Vagina (tissue), 2 donors: ENCODE data around the gene SLC25A48. TPM values are rescaled to one million over a fixed set of nuclear protein-coding genes. Genes with fewer than 3 reads are reported as not detected.

Experiments
- DNase-seq, 2 donors: peaks; one replicate each; pipeline ENCODE4 v3.0.0-alpha.2; 2017; ENCODE audit errors: extremely low spot score in 2 of 2
- H3K27ac ChIP-seq: fragments of 200-600 bp; sonication (generic); one replicate; pipeline ENCODE4 v1.5.1; 2019
- H3K27me3 ChIP-seq: fragments of 200-600 bp; sonication (generic); one replicate; pipeline ENCODE4 v1.5.1; 2019
- H3K36me3 ChIP-seq, 2 donors: fragments of 200-600 bp; sonication (generic); one replicate each; pipeline ENCODE4 v1.5.1; 2017 to 2019
- H3K4me1 ChIP-seq: fragments of 200-600 bp; sonication (generic); one replicate; pipeline ENCODE4 v1.5.1; 2019
- H3K4me3 ChIP-seq, 2 donors: fragments of 200-600 bp; sonication (generic); 1 replicate in 1 of 2; 2 replicates in 1 of 2; pipeline ENCODE4 v1.5.1; 2016 to 2019
- H3K9me3 ChIP-seq: fragments of 200-600 bp; sonication (generic); one replicate; pipeline ENCODE4 v1.5.1; 2019
- POLR2A ChIP-seq, 2 donors: fragments of 450-650 bp; IDR thresholded peaks; one replicate each; pipeline ENCODE4 v1.6.1; 2017; ENCODE audit warnings: antibody characterized with exemption in 2 of 2, mild to moderate bottlenecking in 2 of 2, moderate library complexity in 2 of 2
- POLR2AphosphoS5 ChIP-seq, 2 donors: sonication (generic); formaldehyde crosslinking; IDR thresholded peaks; one replicate each; pipeline ENCODE4 v1.9.0; 2017; ENCODE audit warnings: antibody characterized with exemption in 2 of 2, mild to moderate bottlenecking in 2 of 2, low read depth in 1 of 2; ENCODE audit not compliant: insufficient read depth in 1 of 2
- intact Hi-C: fragments of 100-400 bp; cut with DNase I; formaldehyde crosslinking; loops from one replicate; pipeline ENCODE4 v1.15.1; 2023
- total RNA-seq: library from RNA; depleted of rRNA; stranded (reverse); fragments of >200 nt; gene quantifications from one replicate; pipeline ENCODE4 v1.2.3, GENCODE V29; 2016
- TF ChIP-seq, protein P1 (sequence below), 3 experiments: fragments of 450-650 bp in 2 of 3; fragments of 200-600 bp in 1 of 3; sonication (generic) in 1 of 3; IDR thresholded peaks; one replicate each; pipeline ENCODE4 v1.5.1; 2017 to 2019; ENCODE audit warnings: antibody characterized with exemption in 3 of 3, mild to moderate bottlenecking in 2 of 3, moderate library complexity in 2 of 3

Gene SLC25A48
- total RNA-seq, 1 donor from 2014 or later: 0.49 TPM

DNA sequence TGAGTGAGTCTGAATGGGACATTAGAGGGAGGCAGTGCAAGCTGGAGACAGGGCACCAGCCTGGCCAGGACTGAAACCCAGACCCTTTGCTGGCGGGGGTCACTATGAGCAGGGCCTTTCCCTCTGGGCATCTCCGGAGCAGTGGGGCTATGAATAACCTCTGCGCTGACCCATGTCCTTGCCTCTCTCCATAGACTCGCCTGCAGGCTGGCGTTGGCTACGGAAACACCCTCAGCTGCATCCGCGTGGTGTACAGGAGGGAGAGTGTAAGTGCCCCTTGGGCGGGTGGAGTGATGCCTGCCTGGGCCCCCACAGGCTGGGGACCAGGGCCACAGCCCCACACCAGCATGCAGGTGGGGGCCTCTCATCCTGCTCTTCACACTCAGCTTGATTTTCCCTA is 15.8 kb downstream of the SLC25A48 start:
- Histone ChIP-seq H3K4me1 (no peaks in the 10 kb centered on the region), H3K4me3 (no peak overlapping the region), H3K36me3 (no peaks in the 10 kb centered on the region), H3K9me3 (no peaks in the 10 kb centered on the region), H3K27me3 (no peaks in the 10 kb centered on the region), H3K27ac (no peak overlapping the region)
- intact Hi-C loops: no loop called here
- DNase-seq: no peak
- TF ChIP-seq, protein P1, sequence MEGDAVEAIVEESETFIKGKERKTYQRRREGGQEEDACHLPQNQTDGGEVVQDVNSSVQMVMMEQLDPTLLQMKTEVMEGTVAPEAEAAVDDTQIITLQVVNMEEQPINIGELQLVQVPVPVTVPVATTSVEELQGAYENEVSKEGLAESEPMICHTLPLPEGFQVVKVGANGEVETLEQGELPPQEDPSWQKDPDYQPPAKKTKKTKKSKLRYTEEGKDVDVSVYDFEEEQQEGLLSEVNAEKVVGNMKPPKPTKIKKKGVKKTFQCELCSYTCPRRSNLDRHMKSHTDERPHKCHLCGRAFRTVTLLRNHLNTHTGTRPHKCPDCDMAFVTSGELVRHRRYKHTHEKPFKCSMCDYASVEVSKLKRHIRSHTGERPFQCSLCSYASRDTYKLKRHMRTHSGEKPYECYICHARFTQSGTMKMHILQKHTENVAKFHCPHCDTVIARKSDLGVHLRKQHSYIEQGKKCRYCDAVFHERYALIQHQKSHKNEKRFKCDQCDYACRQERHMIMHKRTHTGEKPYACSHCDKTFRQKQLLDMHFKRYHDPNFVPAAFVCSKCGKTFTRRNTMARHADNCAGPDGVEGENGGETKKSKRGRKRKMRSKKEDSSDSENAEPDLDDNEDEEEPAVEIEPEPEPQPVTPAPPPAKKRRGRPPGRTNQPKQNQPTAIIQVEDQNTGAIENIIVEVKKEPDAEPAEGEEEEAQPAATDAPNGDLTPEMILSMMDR (IDR thresholded peaks at IDR 0.05): no peak
- TF ChIP-seq POLR2AphosphoS5 (IDR thresholded peaks at IDR 0.05; ENCODE audit: insufficient read depth in 1 of 2, low read depth in 1 of 2) (no peak), POLR2A (IDR thresholded peaks at IDR 0.05) (no peak)

DNA sequence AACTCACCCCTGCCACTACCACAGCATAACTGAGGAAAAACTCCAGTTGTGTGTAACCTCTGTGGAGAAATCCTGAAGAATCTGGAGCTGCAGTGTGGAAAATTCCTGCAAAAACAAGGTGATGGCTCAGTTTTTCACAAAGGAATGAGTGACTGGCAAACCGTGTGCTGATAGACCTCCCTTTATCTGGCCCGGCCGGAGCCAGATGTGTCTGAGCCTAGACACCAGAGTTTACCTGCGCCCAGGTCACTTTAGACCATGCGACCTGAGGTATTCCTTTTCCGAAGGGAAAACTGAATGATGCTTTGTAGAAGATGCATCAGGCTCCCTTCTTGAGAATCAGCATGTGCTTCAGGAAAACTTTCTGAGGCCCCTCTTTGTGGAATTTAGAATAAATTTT is 16.2 kb downstream of the SLC25A48 start:
- Histone ChIP-seq H3K9me3 (no peaks in the 10 kb centered on the region), H3K36me3 (no peaks in the 10 kb centered on the region), H3K4me1 (no peaks in the 10 kb centered on the region), H3K27ac (no peak overlapping the region), H3K4me3 (no peak overlapping the region), H3K27me3 (no peaks in the 10 kb centered on the region)
- DNase-seq: no peak
- TF ChIP-seq POLR2AphosphoS5 (IDR thresholded peaks at IDR 0.05; ENCODE audit: insufficient read depth in 1 of 2, low read depth in 1 of 2) (no peak), POLR2A (IDR thresholded peaks at IDR 0.05) (no peak)
- TF ChIP-seq, protein P1 (IDR thresholded peaks at IDR 0.05): no peak
- intact Hi-C loops: no loop called here

- Histone ChIP-seq H3K4me1 (no peaks in the 10 kb centered on the region), H3K27me3 (no peaks in the 10 kb centered on the region), H3K27ac (no peak overlapping the region), H3K9me3 (no peaks in the 10 kb centered on the region), H3K4me3 (no peak overlapping the region), H3K36me3 (no peaks in the 10 kb centered on the region)
- intact Hi-C loops: no loop called here
- DNase-seq: no peak
- TF ChIP-seq POLR2AphosphoS5 (IDR thresholded peaks at IDR 0.05; ENCODE audit: insufficient read depth in 1 of 2, low read depth in 1 of 2) (no peak), POLR2A (IDR thresholded peaks at IDR 0.05) (no peak)
- TF ChIP-seq, protein P1 (IDR thresholded peaks at IDR 0.05): no peak
Measured at GRCh38 chr5:135851186-135851914, 16.9 kb downstream of the SLC25A48 start.

DNA sequence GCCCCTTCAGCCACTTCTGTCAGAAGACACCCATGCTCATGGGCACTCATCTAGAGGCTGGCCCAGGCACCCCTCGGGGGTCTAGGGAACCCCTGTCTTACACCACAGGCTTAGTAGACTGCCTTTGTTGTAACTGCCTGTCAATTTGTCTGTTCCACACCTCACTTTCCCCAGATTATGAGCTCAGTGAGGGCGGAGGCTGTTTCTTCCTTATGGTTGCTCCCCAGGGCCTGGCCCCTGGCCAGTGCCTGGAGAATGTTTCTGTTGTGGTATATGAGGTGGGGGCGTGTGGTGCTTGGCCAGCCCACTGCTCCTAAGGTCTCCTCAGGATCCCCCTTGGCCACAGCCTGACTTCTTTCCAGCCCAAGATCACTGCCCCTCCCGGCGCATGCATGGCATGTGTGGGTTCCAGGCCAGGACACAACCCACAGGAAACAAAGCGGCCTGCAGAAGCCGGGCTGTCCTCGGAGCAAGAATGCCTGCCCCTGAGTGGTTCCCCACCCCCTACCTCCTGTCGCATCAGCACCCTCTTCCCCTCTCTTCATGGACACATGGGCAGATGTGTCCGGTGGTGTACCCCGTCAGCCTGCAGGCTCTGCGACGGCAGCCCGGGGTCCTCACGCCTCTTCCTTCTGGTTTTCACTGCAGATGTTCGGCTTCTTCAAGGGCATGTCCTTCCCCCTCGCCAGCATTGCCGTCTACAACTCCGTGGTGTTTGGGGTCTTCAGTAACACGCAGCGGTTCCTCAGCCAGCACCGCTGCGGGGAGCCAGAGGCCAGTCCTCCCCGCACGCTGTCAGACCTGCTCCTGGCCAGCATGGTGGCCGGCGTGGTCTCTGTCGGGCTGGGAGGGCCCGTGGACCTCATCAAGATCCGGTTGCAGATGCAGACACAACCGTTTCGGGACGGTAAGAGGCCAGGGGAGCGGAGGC is 17.7 kb downstream of the SLC25A48 start:
- intact Hi-C loops: no loop called here
- TF ChIP-seq POLR2A (IDR thresholded peaks at IDR 0.05): no peak
- TF ChIP-seq POLR2AphosphoS5 (IDR thresholded peaks at IDR 0.05; ENCODE audit: insufficient read depth in 1 of 2, low read depth in 1 of 2): no peak
- TF ChIP-seq, protein P1 (IDR thresholded peaks at IDR 0.05): no peak
- H3K4me3 ChIP-seq: no peak overlapping the region
- no peaks in the 10 kb centered on the region for H3K9me3 ChIP-seq
- H3K27me3 ChIP-seq: no peaks in the 10 kb centered on the region
- no peak overlapping the region for H3K27ac ChIP-seq
- H3K4me1 ChIP-seq: no peaks in the 10 kb centered on the region
- DNase-seq: no peak
- H3K36me3 ChIP-seq: no peaks in the 10 kb centered on the region
